B cell (primary cell): ENCODE results near the gene IL15.

ENCODE experiments used
- EZH2 ChIP-seq: IDR thresholded peaks from 2 replicates; pipeline ENCODE4 v1.6.1; 2012; ENCODE audit warnings: borderline replicate concordance, low read depth, mild to moderate bottlenecking, moderate library complexity, low read length; ENCODE audit not compliant: insufficient read depth, poor library complexity, severe bottlenecking
- TF ChIP-seq, protein P1 (sequence below): fragments of 200-600 bp; IDR thresholded peaks from one replicate; pipeline ENCODE4 v1.8.0; 2022; ENCODE audit warnings: antibody characterized with exemption, mild to moderate bottlenecking

- no peak for TF ChIP-seq EZH2
- TF ChIP-seq, protein P1, sequence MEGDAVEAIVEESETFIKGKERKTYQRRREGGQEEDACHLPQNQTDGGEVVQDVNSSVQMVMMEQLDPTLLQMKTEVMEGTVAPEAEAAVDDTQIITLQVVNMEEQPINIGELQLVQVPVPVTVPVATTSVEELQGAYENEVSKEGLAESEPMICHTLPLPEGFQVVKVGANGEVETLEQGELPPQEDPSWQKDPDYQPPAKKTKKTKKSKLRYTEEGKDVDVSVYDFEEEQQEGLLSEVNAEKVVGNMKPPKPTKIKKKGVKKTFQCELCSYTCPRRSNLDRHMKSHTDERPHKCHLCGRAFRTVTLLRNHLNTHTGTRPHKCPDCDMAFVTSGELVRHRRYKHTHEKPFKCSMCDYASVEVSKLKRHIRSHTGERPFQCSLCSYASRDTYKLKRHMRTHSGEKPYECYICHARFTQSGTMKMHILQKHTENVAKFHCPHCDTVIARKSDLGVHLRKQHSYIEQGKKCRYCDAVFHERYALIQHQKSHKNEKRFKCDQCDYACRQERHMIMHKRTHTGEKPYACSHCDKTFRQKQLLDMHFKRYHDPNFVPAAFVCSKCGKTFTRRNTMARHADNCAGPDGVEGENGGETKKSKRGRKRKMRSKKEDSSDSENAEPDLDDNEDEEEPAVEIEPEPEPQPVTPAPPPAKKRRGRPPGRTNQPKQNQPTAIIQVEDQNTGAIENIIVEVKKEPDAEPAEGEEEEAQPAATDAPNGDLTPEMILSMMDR: no peak
These were observed 533 bp downstream of the IL15 start for GRCh38 chr4:141636771-141637460.
